Endothelial cell of umbilical vein (primary cell): ENCODE data around the gene ARHGEF37. TPM values are rescaled to one million over a fixed set of nuclear protein-coding genes. Genes with fewer than 3 reads are reported as not detected.

Experiments used
- BruUV-seq: library from RNA; stranded (reverse); fragments of 400-500 nt; replicated peaks from 2 replicates; lab custom pipeline; 2021; lab: Mats Ljungman, UMichigan
- CTCF ChIA-PET: fragments of 300-600, 350-600 bp; sonication (Branson Sonifier 250); formaldehyde crosslinking; loops from one replicate; lab custom pipeline; 2021; ENCODE audit warnings: antibody characterized with exemption, inconsistent platforms; lab: Charles Lee
- POLR2A ChIA-PET: fragments of 300-600, 350-600 bp; sonication (Branson Sonifier 250); formaldehyde crosslinking; loops from one replicate; lab custom pipeline; 2021; ENCODE audit warnings: antibody characterized with exemption, inconsistent platforms; lab: Charles Lee
- DNase-seq: peaks from one replicate; pipeline ENCODE4 v3.0.0-alpha.2; 2011; ENCODE audit warnings: low read depth, low spot score
- FAIRE-seq: peaks from 2 replicates; lab custom pipeline; 2011; peaks lifted over from hg19 to GRCh38; lab: Jason Lieb, UNC
- H2AFZ ChIP-seq: 2 replicates; pipeline ENCODE4 v1.6.0; 2012; ENCODE audit warnings: low read depth, low read length, control low read depth, inconsistent platforms
- H3K27ac ChIP-seq: 2 replicates; pipeline ENCODE4 v1.5.1; 2011; ENCODE audit warnings: low read depth, mild to moderate bottlenecking, control low read depth, low read length, moderate library complexity; ENCODE audit not compliant: insufficient read depth
- H3K27me3 ChIP-seq, 2 experiments: 2 replicates each; pipeline versions ENCODE4 v1.6.0 to v1.6.1; 2011; ENCODE audit warnings: low read length in 2 of 2, mixed read lengths in 1 of 2; ENCODE audit not compliant: control insufficient read depth in 2 of 2, insufficient read depth in 2 of 2
- H3K36me3 ChIP-seq, 2 experiments: 2 replicates in 1 of 2; 3 replicates in 1 of 2; pipeline ENCODE4 v1.5.1; 2011; ENCODE audit warnings: low read length in 2 of 2, mild to moderate bottlenecking in 1 of 2, moderate library complexity in 1 of 2; ENCODE audit not compliant: control insufficient read depth in 2 of 2, insufficient read depth in 2 of 2; ENCODE audit errors: extremely low read depth in 1 of 2
- H3K4me1 ChIP-seq: 3 replicates; pipeline ENCODE4 v1.5.1; 2011; ENCODE audit warnings: mild to moderate bottlenecking, low read length; ENCODE audit not compliant: control insufficient read depth, insufficient read depth; ENCODE audit errors: extremely low read depth
- H3K4me2 ChIP-seq: 2 replicates; pipeline ENCODE4 v1.6.1; 2011; ENCODE audit warnings: low read length, control low read depth, mixed read lengths; ENCODE audit not compliant: insufficient read depth
- H3K4me3 ChIP-seq, 3 experiments: fragments of 200-600 bp in 1 of 3; sonication (generic), shearing (Covaris generic) in 1 of 3; replicated peaks in 1 of 3; 2 replicates each; pipeline ENCODE4 v1.5.1; 2011 to 2016; ENCODE audit warnings: control low read depth in 3 of 3, low read length in 3 of 3, mild to moderate bottlenecking in 2 of 3, inconsistent platforms in 1 of 3, low read depth in 1 of 3, moderate library complexity in 1 of 3; ENCODE audit not compliant: insufficient read depth in 1 of 3
- H3K79me2 ChIP-seq: 2 replicates; pipeline ENCODE4 v1.6.0; 2012; ENCODE audit warnings: low read length, inconsistent platforms; ENCODE audit not compliant: control insufficient read depth, insufficient read depth
- H3K9ac ChIP-seq: replicated peaks from 2 replicates; pipeline ENCODE3; 2011; ENCODE audit warnings: low read length, control low read depth; ENCODE audit not compliant: insufficient read depth; ENCODE audit errors: extremely low read depth
- H3K9me1 ChIP-seq: replicated peaks from 3 replicates; pipeline ENCODE4 v1.6.0; 2011; ENCODE audit warnings: mild to moderate bottlenecking, low read length; ENCODE audit not compliant: control insufficient read depth, insufficient read depth; ENCODE audit errors: extremely low read depth
- H3K9me3 ChIP-seq: replicated peaks from 2 replicates; pipeline ENCODE4 v1.5.1; 2012; ENCODE audit warnings: low read length, inconsistent platforms; ENCODE audit not compliant: control insufficient read depth, insufficient read depth
- H4K20me1 ChIP-seq: replicated peaks from 2 replicates; pipeline ENCODE3; 2011; ENCODE audit warnings: mild to moderate bottlenecking, low read length; ENCODE audit not compliant: control insufficient read depth, insufficient read depth; ENCODE audit errors: extremely low read depth
- EZH2 ChIP-seq: IDR thresholded peaks from 2 replicates; pipeline ENCODE4 v1.6.1; 2012; ENCODE audit warnings: borderline replicate concordance, low read depth, mild to moderate bottlenecking, moderate library complexity, low read length, inconsistent platforms; ENCODE audit not compliant: severe bottlenecking
- FOS ChIP-seq: IDR thresholded peaks from 2 replicates; pipeline ENCODE4 v1.6.1; 2011; ENCODE audit warnings: mild to moderate bottlenecking, low read length, moderate library complexity, borderline replicate concordance; ENCODE audit not compliant: insufficient read depth
- GATA2 ChIP-seq: IDR thresholded peaks from 2 replicates; pipeline ENCODE4 v1.7.0; 2011; ENCODE audit warnings: low read depth, mild to moderate bottlenecking, moderate library complexity, mixed read lengths, low read length; ENCODE audit not compliant: insufficient read length, insufficient read depth
- JUN ChIP-seq: IDR thresholded peaks from 2 replicates; pipeline ENCODE4 v1.6.1; 2011; ENCODE audit warnings: borderline replicate concordance, low read depth; ENCODE audit not compliant: insufficient read length, insufficient read depth
- MYC ChIP-seq: IDR thresholded peaks from one replicate; pipeline ENCODE4 v1.6.1; 2011; ENCODE audit warnings: mild to moderate bottlenecking, low read depth, low read length
- POLR2A ChIP-seq: IDR thresholded peaks from 2 replicates; pipeline ENCODE4 v1.6.1; 2012; ENCODE audit warnings: low read depth, mild to moderate bottlenecking, control low read depth, low read length
- POLR2AphosphoS5 ChIP-seq: IDR thresholded peaks from 2 replicates; pipeline ENCODE4 v1.6.1; 2012; ENCODE audit warnings: low read depth, mild to moderate bottlenecking, control low read depth, low read length, moderate library complexity; ENCODE audit not compliant: insufficient read depth
- dilution Hi-C: fragments of 300-500 bp; cut with MboI; formaldehyde crosslinking; loops from one replicate; pipeline ENCODE4 v1.15.0; 2019; ENCODE audit warnings: low sequenced_read_pairs; ENCODE audit not compliant: extremely low pct_ligation_motif_present
- intact Hi-C: fragments of 100-400 bp; cut with micrococcal nuclease; formaldehyde crosslinking; loops from one replicate; pipeline ENCODE4 v1.10.0; 2022
- polyA plus RNA-seq, 4 experiments: library from polyadenylated mRNA; depleted of rRNA in 3 of 4; stranded (reverse) in 3 of 4; unstranded in 1 of 4; fragments of >200 nt; gene quantifications; 2 replicates each; pipeline versions ENCODE4 v1.2.1 to v1.2.3, GENCODE V29; 2011 to 2012; ENCODE audit warnings: missing spikeins in 1 of 4
- total RNA-seq: library from RNA; stranded (reverse); gene quantifications from 2 replicates; pipeline ENCODE4 v1.2.3, GENCODE V29; 2021
- TF ChIP-seq, protein P1 (sequence below), 2 donors: IDR thresholded peaks; 1 replicate in 1 of 2; 2 replicates in 1 of 2; pipeline ENCODE4 v1.5.1; 2011; ENCODE audit warnings: low read length in 2 of 2, mild to moderate bottlenecking in 2 of 2, moderate library complexity in 2 of 2, control low read depth in 1 of 2, inconsistent platforms in 1 of 2, low read depth in 1 of 2; ENCODE audit not compliant: insufficient read depth in 1 of 2; ENCODE audit errors: extremely low read depth in 1 of 2
- TF ChIP-seq, protein P2 (sequence below): IDR thresholded peaks from 2 replicates; pipeline ENCODE4 v1.6.1; 2011; ENCODE audit not compliant: insufficient read depth, insufficient read length

The ARHGEF37 gene
- total and polyA plus RNA-seq, 2 donors (not counting 3 experiments of a cell fraction or from before 2014, with no cell fraction given), result 4.9 to 7.0 TPM

DNA sequence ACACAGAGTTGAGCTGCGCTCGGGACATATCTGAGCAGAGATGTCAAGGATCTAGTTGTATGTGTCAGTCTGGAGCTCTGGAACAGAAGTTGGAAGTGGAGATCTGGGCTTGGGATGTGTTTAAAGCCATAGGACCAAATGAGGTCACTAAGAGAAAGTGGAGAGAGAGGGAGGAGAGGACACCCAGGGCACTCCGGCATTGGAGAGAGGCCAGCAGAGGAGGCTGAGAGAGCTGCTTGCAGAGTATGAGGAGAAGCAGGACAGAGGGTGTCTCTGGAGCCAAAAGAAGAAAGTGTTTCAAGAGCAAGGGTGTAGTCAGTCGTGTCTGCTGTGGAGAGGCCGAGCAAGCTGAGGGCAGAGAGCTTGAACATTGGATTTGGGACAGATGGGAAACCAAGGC is 34.7 kb downstream of the ARHGEF37 start:
- ChIA-PET CTCF (interaction anchor here (0.9 to 4.8 kb wide), 4 partner anchors 34 to 234 kb away, joined by 3 to 71 read pairs (median 23); partner anchors contain the start of gene ARHGEF37), POLR2A (no interaction called here)
- dilution Hi-C loops (no loop called here), intact Hi-C loops (loop anchor here (5.0 kb wide), 1 partner anchor 89 kb away; no protein-coding TSS in a partner anchor)
- Histone ChIP-seq H2AFZ (no peak overlapping the region), H3K79me2 (no peaks in the 10 kb centered on the region), H3K9ac (no peak overlapping the region), H3K36me3 (peaks cover 0 to 4% of the 10 kb centered on the region in 2 experiments), H3K4me2 (no peak overlapping the region), H3K27ac (no peak overlapping the region), H3K4me3 (no peak overlapping the region), H3K9me1 (no peaks in the 10 kb centered on the region), H3K9me3 (no peaks in the 10 kb centered on the region), H4K20me1 (no peaks in the 10 kb centered on the region), H3K27me3 (no peaks in the 10 kb centered on the region), H3K4me1 (peaks cover 6% of the 10 kb centered on the region)
- no peak for DNase-seq
- TF ChIP-seq, protein P1, sequence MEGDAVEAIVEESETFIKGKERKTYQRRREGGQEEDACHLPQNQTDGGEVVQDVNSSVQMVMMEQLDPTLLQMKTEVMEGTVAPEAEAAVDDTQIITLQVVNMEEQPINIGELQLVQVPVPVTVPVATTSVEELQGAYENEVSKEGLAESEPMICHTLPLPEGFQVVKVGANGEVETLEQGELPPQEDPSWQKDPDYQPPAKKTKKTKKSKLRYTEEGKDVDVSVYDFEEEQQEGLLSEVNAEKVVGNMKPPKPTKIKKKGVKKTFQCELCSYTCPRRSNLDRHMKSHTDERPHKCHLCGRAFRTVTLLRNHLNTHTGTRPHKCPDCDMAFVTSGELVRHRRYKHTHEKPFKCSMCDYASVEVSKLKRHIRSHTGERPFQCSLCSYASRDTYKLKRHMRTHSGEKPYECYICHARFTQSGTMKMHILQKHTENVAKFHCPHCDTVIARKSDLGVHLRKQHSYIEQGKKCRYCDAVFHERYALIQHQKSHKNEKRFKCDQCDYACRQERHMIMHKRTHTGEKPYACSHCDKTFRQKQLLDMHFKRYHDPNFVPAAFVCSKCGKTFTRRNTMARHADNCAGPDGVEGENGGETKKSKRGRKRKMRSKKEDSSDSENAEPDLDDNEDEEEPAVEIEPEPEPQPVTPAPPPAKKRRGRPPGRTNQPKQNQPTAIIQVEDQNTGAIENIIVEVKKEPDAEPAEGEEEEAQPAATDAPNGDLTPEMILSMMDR (IDR thresholded peaks at IDR 0.05; ENCODE audit: extremely low read depth in 1 of 2, insufficient read depth in 1 of 2, low read depth in 1 of 2, low read length in 2 of 2), result no peak
- TF ChIP-seq MYC, result no peak
- no peak for TF ChIP-seq JUN
- TF ChIP-seq FOS, result no peak
- TF ChIP-seq POLR2A, result no peak
- no peak for TF ChIP-seq GATA2
- TF ChIP-seq POLR2AphosphoS5, result no peak
- TF ChIP-seq EZH2, result no peak
- TF ChIP-seq, protein P2, sequence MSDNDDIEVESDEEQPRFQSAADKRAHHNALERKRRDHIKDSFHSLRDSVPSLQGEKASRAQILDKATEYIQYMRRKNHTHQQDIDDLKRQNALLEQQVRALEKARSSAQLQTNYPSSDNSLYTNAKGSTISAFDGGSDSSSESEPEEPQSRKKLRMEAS, result no peak
- no TSS peak for BruUV-seq
- no peak for FAIRE-seq
